Epidermal melanocyte (primary cell): ENCODE data around the gene CD93.

Experiments used
- DNase-seq: peaks from one replicate; pipeline ENCODE4 v3.0.0; 2011; ENCODE audit warnings: low spot score; ENCODE audit not compliant: insufficient read length

Gene CD93

GRCh38 chr20:23061262-23061661 is 24.9 kb downstream of the CD93 start:
- no peak for DNase-seq

- DNase-seq, result no peak
These were observed 25.5 kb downstream of the CD93 start for GRCh38 chr20:23060629-23061028.

- no peak for DNase-seq
These were observed 26.3 kb downstream of the CD93 start for GRCh38 chr20:23059846-23060245.

- no peak for DNase-seq
These were observed 27.1 kb downstream of the CD93 start for GRCh38 chr20:23059001-23059400.

GRCh38 chr20:23058240-23058639 is 27.9 kb downstream of the CD93 start:
- no peak for DNase-seq

GRCh38 chr20:23052904-23053303 is 33.2 kb downstream of the CD93 start:
- no peak for DNase-seq

- DNase-seq, result no peak
These were observed 35.1 kb downstream of the CD93 start for GRCh38 chr20:23050847-23051627.

GRCh38 chr20:23050076-23050838 is 35.9 kb downstream of the CD93 start:
- no peak for DNase-seq

- no peak for DNase-seq
These were observed 36.7 kb downstream of the CD93 start, which contains the start of gene THBD for GRCh38 chr20:23049201-23050075. TSS of gene THBD (minus strand) at chr20:23049672. CDS start at chr20:23049504, 168 bp downstream.

- no peak for DNase-seq
These were observed 37.6 kb downstream of the CD93 start for GRCh38 chr20:23048283-23049200.

GRCh38 chr20:23047738-23048214 is 38.3 kb downstream of the CD93 start:
- no peak for DNase-seq

GRCh38 chr20:23047001-23047737 is 39.0 kb downstream of the CD93 start:
- no peak for DNase-seq

- DNase-seq, result no peak
These were observed 39.7 kb downstream of the CD93 start for GRCh38 chr20:23046431-23046830.

GRCh38 chr20:23043376-23043775 is 42.7 kb downstream of the CD93 start:
- no peak for DNase-seq

GRCh38 chr20:23042270-23042669 is 43.9 kb downstream of the CD93 start:
- no peak for DNase-seq

GRCh38 chr20:23039885-23040508 is 46.1 kb downstream of the CD93 start:
- no peak for DNase-seq

GRCh38 chr20:23039136-23039875 is 46.8 kb downstream of the CD93 start:
- DNase-seq, result no peak

GRCh38 chr20:23037017-23037481 is 49.1 kb downstream of the CD93 start:
- no peak for DNase-seq
